Measurements from ENCODE around the gene SPAG17.

SPAG17 gene

DNA sequence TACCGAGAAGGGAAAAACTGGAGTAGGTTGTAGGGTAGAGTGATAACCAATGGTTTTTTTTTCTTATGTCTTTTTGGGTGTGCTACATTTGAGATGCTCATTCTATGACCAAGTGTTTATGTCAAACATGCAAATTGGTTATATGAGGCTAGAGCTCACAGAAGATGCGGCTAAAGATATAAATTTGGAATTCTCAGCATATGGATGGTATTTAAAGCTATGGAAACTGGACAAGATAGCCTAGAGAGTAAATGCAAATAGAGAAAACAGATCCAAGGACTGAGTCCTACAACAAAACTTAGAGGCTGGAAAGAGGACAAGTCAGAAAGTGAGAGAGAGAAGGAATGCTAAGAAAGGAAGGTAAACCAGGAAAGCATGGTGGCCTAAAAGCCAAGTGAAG, 263.0 kb downstream of the SPAG17 start:
- no peak for DNase-seq (ENCODE audit: low spot score)
- no peak for TF ChIP-seq CTCF (IDR thresholded peaks at IDR 0.05; ENCODE audit: extremely low read depth, missing control alignments)

- no peak for TF ChIP-seq CTCF (IDR thresholded peaks at IDR 0.05; ENCODE audit: extremely low read depth, missing control alignments)
- DNase-seq (ENCODE audit: low spot score), result no peak
Measured at GRCh38 chr1:117919376-117919775, 265.7 kb downstream of the SPAG17 start.

- no peak for TF ChIP-seq CTCF (IDR thresholded peaks at IDR 0.05; ENCODE audit: extremely low read depth, missing control alignments)
Measured at GRCh38 chr1:117911051-117911450, 274.0 kb downstream of the SPAG17 start.

GRCh38 chr1:117905019-117905418, 280.0 kb downstream of the SPAG17 start:
- TF ChIP-seq CTCF (IDR thresholded peaks at IDR 0.05; ENCODE audit: extremely low read depth, missing control alignments), result no peak
- DNase-seq (ENCODE audit: low spot score), result no peak

More at GRCh38 chr1:117911051-117911450, 274.0 kb downstream of the SPAG17 start:
- DNase-seq (ENCODE audit: low spot score), result no peak

DNA sequence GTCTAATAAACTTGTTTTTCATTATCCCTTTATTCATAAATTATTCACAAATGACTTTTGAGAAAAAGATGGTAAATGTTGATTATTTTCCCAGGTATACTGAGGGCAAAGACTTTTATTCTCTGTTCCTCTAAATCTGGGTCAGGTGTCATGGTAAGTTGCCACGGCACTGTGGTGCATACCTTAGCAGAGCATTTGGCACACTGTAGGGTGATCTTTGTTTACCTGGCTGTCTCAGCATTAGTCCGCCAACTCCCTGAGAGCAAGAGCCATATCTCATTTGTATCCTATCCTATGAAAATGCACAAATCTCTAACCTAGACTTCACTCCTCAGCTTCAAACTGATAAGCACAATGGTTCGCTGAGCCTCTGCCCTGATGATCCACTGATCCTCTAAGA, 280.5 kb downstream of the SPAG17 start:
- no peak for TF ChIP-seq CTCF (IDR thresholded peaks at IDR 0.05; ENCODE audit: extremely low read depth, missing control alignments)

More for the DNA sequence above, 280.5 kb downstream of the SPAG17 start:
- DNase-seq (ENCODE audit: low spot score), result no peak
